ENCODE results near the gene ASIC3.
"Not testable (repeated sequence)": the region's sequence is repeated elsewhere in the genome, so short reads cannot be mapped to it uniquely, and the experiment has no call there.

Gene ASIC3

DNA sequence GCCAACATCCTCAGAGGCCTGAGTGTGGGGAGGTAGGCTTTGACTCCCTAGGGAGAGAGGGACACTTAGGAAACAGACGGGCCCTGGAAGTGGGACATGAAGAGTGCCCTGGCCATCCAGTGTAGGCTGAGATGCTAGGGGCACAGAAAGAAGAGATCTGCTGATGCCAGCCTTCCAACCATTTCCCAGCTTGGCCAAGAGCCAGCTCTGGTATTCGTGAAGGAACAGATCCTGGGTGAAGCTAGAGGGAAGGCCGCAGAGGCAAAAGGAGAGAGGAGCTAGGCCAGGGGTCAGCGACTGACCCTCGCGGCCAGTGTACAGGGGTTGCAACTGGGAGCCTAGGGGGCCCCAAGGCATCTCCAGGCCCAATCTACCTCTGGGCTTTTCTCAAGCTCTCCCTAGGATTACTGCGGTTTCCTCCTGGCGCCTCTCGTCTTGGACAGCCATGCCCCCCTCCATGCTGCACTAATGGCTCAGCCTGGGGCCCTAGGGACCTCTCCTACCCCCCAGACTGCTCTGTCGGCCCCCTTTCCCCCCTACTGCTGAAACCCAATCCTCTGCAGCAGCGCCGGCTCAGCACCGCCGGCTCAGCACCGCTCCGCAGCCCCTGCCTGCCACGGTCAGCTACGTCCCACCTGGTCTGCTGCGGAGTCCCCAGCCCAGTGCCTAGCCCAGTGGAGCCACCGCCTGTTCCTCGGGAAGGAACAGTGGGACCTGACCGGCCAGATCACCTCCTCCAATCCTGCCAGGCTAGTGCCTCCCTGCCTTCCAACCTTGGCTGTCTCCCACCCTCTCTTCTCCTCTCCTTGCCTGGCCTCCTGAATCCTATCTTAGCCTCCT lies at the start of gene ASIC3:
Gene ASIC3, plus strand, starts transcription at position 556 of the 840 bp plus-strand sequence. CDS start 355 bp downstream, outside the sequence.
- no peak for DNase-seq (ENCODE audit: low spot score)

DNA sequence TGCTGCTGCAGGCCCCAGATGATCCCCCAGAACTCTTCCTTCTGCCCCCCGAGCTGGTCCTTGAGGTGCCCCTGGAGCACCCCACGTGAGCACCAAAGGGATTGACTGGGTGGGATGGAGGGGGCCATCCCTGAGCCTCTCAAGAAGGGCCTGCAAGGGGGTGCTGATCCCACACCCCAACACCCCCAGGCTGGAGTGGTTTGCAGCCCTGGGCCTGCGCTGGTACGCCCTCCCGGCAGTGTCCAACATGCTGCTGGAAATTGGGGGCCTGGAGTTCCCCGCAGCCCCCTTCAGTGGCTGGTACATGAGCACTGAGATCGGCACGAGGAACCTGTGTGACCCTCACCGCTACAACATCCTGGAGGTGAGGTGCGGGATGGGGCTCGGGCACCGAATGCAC lies 49.3 kb upstream of the ASIC3 start:
- no peak for DNase-seq (ENCODE audit: low spot score)

GRCh38 chr7:150999497-151000230 lies 48.7 kb upstream of the ASIC3 start:
- no peak for DNase-seq (ENCODE audit: low spot score)

GRCh38 chr7:151000897-151001495 lies 47.3 kb upstream of the ASIC3 start:
- no peak for DNase-seq (ENCODE audit: low spot score)

- DNase-seq (ENCODE audit: low spot score), result no peak
Measured at GRCh38 chr7:151001546-151001945, 46.8 kb upstream of the ASIC3 start.

DNA sequence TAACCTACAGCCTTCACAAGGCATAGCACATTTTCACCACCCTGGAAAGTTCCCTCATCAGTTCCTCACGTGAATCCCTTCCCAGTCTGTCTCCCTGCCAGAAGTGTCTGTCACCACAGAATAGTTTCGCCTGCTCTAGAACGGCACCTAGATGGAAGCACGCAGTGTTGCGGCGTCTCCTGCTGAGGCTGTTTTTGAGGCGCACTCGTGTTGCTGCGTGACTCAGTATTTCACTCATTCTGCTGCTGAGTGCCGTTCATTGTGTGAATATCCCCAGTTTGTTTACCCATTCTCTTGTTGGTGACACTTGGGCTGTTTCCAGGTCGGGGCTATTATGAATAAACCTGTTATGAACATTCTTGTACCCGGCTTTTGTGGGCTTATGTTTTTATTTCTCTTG lies 44.8 kb upstream of the ASIC3 start:
- no peak for DNase-seq (ENCODE audit: low spot score)

DNA sequence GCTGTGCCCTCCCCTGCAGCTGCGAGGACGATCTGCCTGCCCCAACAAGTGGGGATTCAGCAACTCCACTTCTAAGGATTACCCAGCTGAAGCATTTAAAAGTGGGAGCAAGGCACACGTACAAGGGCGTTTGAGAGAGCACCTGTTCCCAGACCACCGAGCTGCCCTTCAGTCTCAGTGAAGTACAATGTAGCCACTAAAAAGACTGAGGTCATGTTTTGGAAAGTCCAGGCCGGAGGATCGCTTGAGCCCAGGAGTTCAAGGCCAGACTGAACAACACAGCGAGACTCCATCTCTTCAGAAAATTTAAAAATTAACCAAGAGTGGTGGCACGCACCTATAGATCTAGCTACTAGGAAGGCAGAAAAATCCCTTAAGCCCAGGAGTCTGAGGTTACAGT lies 42.8 kb upstream of the ASIC3 start:
- DNase-seq (ENCODE audit: low spot score), result no peak

DNA sequence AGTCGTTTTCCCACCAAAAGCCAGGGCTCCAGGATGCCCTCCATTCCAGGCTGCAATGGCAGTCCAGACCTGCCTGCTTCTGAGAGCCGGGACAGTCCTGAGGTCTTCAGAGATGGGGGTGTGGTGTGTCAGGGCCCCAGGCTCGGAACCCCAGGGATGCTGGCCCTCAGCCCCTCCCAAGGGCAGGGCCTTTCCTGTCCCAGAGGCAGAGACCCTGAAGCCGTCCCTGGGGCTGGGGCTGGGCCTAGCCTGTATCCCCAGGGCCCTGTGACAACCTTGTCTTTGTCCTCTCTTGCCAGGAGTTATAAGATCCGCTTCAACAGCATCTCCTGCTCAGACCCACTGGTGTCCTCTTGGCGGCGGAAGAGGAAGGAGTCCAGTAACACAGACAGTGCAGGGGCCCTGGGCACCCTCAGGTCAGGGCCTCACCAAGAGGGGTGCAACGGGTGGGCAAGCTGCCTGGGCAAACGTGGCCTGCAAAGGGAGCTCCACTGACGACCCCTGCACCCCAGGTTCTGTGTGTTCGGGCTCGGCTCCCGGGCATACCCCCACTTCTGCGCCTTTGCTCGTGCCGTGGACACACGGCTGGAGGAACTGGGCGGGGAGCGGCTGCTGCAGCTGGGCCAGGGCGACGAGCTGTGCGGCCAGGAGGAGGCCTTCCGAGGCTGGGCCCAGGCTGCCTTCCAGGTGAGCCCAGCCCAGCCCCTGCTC lies 41.6 kb upstream of the ASIC3 start:
- DNase-seq (ENCODE audit: low spot score), result peak; percentile 44

DNA sequence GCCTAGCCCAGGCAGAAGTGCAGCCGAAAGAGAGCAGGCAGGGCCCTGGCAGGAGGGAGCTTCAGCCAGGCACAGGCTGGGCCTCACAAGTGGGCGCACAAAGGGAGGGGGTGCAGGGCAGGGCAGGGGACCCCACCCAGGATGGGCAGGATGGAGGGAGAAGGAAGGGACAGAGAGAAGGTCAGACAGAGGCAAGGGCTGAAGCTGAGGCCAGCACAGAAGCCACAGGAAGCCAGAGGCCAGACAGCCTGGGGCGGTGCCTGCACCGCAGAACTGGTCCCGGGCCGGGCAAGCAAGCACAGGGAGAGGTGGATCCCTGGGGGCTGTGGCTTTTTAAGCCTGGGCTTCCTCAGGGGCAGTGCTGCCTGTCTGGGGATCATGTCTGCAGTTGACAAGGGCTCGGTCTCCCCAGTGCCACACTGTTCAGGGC lies 40.8 kb upstream of the ASIC3 start:
- DNase-seq (ENCODE audit: low spot score), result no peak

DNA sequence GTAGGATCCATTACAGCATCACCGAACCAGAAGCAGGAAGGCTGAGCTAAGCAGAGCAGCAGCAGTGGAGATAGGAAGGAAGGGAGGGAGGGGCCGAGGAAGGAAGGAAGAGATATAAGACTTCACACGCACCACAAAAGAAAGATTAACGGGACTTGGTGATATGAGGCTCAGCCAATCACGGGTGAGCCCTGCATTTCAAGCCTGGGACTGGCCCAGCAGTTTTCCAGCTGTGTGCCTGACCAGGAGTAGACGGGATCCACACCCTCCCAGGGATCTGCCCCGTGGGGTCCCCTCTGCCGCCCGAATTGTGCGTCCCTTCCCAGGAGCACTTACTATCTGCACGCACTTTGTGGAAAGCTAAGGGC lies 40.2 kb upstream of the ASIC3 start:
- DNase-seq (ENCODE audit: low spot score), result no peak

GRCh38 chr7:151008511-151009323 lies 39.6 kb upstream of the ASIC3 start:
- peak; percentile 89 for DNase-seq (ENCODE audit: low spot score)

GRCh38 chr7:151009327-151010036 lies 38.8 kb upstream of the ASIC3 start:
- peak; percentile 54 for DNase-seq (ENCODE audit: low spot score)

DNA sequence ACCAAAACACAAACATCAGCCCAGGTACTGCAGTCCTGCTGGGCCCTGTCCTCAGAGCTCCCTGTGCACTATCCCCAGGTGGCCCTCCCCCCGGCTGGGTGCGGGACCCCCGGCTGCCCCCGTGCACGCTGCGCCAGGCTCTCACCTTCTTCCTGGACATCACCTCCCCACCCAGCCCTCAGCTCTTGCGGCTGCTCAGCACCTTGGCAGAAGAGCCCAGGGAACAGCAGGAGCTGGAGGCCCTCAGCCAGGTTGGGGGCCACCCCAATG lies 38.4 kb upstream of the ASIC3 start:
- DNase-seq (ENCODE audit: low spot score), result no peak

DNA sequence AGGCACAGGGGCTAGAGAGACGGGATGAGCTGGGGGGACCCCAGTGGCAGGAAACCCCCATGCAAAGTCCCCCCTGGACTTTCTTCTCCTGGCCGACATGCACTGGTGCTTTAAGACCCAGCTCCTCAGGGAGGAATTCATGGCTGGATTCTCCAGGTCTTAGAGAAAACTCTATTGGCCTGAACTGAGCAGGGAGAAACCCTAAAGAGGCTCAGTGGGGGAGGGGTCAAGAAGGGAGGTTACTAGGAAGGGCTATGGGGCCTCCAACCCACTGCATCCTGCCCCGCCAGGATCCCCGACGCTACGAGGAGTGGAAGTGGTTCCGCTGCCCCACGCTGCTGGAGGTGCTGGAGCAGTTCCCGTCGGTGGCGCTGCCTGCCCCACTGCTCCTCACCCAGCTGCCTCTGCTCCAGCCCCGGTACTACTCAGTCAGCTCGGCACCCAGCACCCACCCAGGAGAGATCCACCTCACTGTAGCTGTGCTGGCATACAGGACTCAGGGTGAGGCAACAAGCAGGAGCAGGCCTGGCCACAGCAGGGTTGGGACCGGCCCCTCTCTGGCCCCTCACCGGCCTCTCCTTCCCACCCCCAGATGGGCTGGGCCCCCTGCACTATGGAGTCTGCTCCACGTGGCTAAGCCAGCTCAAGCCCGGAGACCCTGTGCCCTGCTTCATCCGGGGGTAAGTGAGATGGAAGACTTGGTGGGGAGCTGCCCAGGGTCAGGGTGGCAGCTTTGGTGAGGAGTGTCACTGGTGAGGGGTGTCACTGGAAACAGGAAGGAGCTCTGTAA lies 37.8 kb upstream of the ASIC3 start:
- no peak for DNase-seq (ENCODE audit: low spot score)

DNA sequence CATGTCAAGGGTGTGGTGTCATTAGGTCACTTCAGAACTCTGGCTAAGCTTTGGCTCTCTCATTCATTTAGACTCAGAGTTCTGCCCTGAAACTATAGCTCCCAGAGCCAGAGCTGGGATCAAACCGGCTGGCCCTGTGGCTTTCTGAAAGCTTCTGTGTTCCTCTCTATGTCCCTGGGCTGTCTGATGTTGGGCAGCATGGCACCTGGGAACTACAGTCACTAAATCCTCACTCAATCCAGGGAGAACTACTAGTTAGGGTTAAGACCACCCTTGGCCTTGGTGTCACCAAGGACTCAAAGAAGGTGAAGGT lies 37.3 kb upstream of the ASIC3 start:
- no peak for DNase-seq (ENCODE audit: low spot score)

DNA sequence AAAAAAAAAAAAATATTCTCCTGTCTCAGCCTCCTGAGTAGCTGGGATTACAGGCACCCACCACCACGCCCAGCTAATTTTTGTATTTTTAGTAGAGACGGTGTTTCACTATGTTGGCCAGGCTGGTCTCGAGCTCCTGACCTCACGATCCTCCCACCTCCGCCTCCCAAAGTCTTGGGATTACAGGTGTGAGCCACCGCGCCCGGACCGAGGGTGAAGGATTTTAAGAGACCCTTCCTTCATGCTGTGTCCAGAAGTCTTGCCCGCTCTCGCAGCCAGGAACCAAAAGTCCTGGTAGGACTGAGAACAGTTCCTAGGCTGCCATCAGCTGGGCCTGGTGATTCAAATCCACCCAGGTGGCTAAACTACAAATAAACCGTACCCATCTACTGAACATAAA lies 36.7 kb upstream of the ASIC3 start:
- not testable (repeated sequence) for DNase-seq (ENCODE audit: low spot score)

GRCh38 chr7:151012031-151012692 lies 36.2 kb upstream of the ASIC3 start:
- no peak for DNase-seq (ENCODE audit: low spot score)

GRCh38 chr7:151012911-151013347 lies 35.4 kb upstream of the ASIC3 start:
- peak; percentile 71 for DNase-seq (ENCODE audit: low spot score)

DNA sequence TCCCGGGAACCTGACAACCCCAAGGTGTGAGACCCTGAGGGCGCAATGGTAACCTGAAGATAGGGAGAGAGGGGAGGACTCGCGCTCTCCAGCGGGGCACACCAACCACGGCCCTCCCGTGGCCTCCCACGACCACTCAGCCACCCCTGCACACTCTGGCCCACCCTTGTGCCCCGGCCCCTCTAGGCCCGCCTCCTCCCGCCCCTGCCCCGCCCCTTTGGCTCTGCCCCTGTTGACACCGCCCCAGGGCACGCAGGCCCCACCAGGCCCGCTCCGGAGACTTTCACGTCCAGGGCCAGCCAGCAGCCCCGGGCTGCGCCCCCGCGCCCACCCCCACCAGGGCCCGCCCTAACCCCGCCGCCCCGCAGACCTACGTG lies 35.0 kb upstream of the ASIC3 start:
- no peak for DNase-seq (ENCODE audit: low spot score)
